ENCODE data around the gene CAMK1D.

The CAMK1D gene

GRCh38 chr10:12769323-12770044, 420.1 kb downstream of the CAMK1D start:
- no peaks in the 10 kb centered on the region for H3K36me3 ChIP-seq (ENCODE audit: control insufficient read depth, insufficient read depth, low read length)
- no peaks in the 10 kb centered on the region for H3K4me1 ChIP-seq (ENCODE audit: control insufficient read depth, insufficient read depth, low read length, poor library complexity, severe bottlenecking)
- H3K4me3 ChIP-seq (ENCODE audit: insufficient read depth, low read depth, low read length, poor library complexity, severe bottlenecking) = no peak overlapping the region
- no peaks in the 10 kb centered on the region for H3K9me3 ChIP-seq (ENCODE audit: control insufficient read depth, low read length)
- H3K27ac ChIP-seq (ENCODE audit: insufficient read depth, low read length, poor library complexity, severe bottlenecking) = no peak overlapping the region
- no peak for DNase-seq
- H3K27me3 ChIP-seq (replicated peaks; ENCODE audit: control insufficient read depth, insufficient read depth, low read length, poor library complexity, severe bottlenecking) = no peaks in the 10 kb centered on the region

GRCh38 chr10:12771981-12772760, 422.8 kb downstream of the CAMK1D start:
- no peaks in the 10 kb centered on the region for H3K4me1 ChIP-seq (ENCODE audit: control insufficient read depth, insufficient read depth, low read length, poor library complexity, severe bottlenecking)
- no peaks in the 10 kb centered on the region for H3K36me3 ChIP-seq (ENCODE audit: control insufficient read depth, insufficient read depth, low read length)
- H3K27me3 ChIP-seq (replicated peaks; ENCODE audit: control insufficient read depth, insufficient read depth, low read length, poor library complexity, severe bottlenecking) = no peaks in the 10 kb centered on the region
- DNase-seq = no peak
- H3K4me3 ChIP-seq (ENCODE audit: insufficient read depth, low read depth, low read length, poor library complexity, severe bottlenecking) = no peak overlapping the region
- H3K27ac ChIP-seq (ENCODE audit: insufficient read depth, low read length, poor library complexity, severe bottlenecking) = no peak overlapping the region
- H3K9me3 ChIP-seq (ENCODE audit: control insufficient read depth, low read length) = no peaks in the 10 kb centered on the region

GRCh38 chr10:12772797-12773587, 423.6 kb downstream of the CAMK1D start:
- Histone ChIP-seq H3K27me3 (replicated peaks; ENCODE audit: control insufficient read depth, insufficient read depth, low read length, poor library complexity, severe bottlenecking) (no peaks in the 10 kb centered on the region), H3K4me3 (ENCODE audit: insufficient read depth, low read depth, low read length, poor library complexity, severe bottlenecking) (no peak overlapping the region), H3K36me3 (ENCODE audit: control insufficient read depth, insufficient read depth, low read length) (no peaks in the 10 kb centered on the region), H3K4me1 (ENCODE audit: control insufficient read depth, insufficient read depth, low read length, poor library complexity, severe bottlenecking) (no peaks in the 10 kb centered on the region), H3K9me3 (ENCODE audit: control insufficient read depth, low read length) (no peaks in the 10 kb centered on the region), H3K27ac (ENCODE audit: insufficient read depth, low read length, poor library complexity, severe bottlenecking) (no peak overlapping the region)
- DNase-seq = no peak

GRCh38 chr10:12774204-12774894, 425.0 kb downstream of the CAMK1D start:
- no peak for DNase-seq
- H3K9me3 ChIP-seq (ENCODE audit: control insufficient read depth, low read length) = no peaks in the 10 kb centered on the region
- no peak overlapping the region for H3K4me3 ChIP-seq (ENCODE audit: insufficient read depth, low read depth, low read length, poor library complexity, severe bottlenecking)
- no peak overlapping the region for H3K27ac ChIP-seq (ENCODE audit: insufficient read depth, low read length, poor library complexity, severe bottlenecking)
- H3K36me3 ChIP-seq (ENCODE audit: control insufficient read depth, insufficient read depth, low read length) = no peaks in the 10 kb centered on the region
- no peaks in the 10 kb centered on the region for H3K4me1 ChIP-seq (ENCODE audit: control insufficient read depth, insufficient read depth, low read length, poor library complexity, severe bottlenecking)
- H3K27me3 ChIP-seq (replicated peaks; ENCODE audit: control insufficient read depth, insufficient read depth, low read length, poor library complexity, severe bottlenecking) = no peaks in the 10 kb centered on the region

GRCh38 chr10:12777840-12778585, 428.7 kb downstream of the CAMK1D start:
- Histone ChIP-seq H3K9me3 (ENCODE audit: control insufficient read depth, low read length) (no peaks in the 10 kb centered on the region), H3K27ac (ENCODE audit: insufficient read depth, low read length, poor library complexity, severe bottlenecking) (no peak overlapping the region), H3K27me3 (replicated peaks; ENCODE audit: control insufficient read depth, insufficient read depth, low read length, poor library complexity, severe bottlenecking) (no peaks in the 10 kb centered on the region), H3K4me1 (ENCODE audit: control insufficient read depth, insufficient read depth, low read length, poor library complexity, severe bottlenecking) (no peaks in the 10 kb centered on the region), H3K36me3 (ENCODE audit: control insufficient read depth, insufficient read depth, low read length) (no peaks in the 10 kb centered on the region), H3K4me3 (ENCODE audit: insufficient read depth, low read depth, low read length, poor library complexity, severe bottlenecking) (no peak overlapping the region)
- no peak for DNase-seq

GRCh38 chr10:12780634-12781601, 431.6 kb downstream of the CAMK1D start:
- no peaks in the 10 kb centered on the region for H3K36me3 ChIP-seq (ENCODE audit: control insufficient read depth, insufficient read depth, low read length)
- DNase-seq = no peak
- H3K4me3 ChIP-seq (ENCODE audit: insufficient read depth, low read depth, low read length, poor library complexity, severe bottlenecking) = no peak overlapping the region
- no peaks in the 10 kb centered on the region for H3K27me3 ChIP-seq (replicated peaks; ENCODE audit: control insufficient read depth, insufficient read depth, low read length, poor library complexity, severe bottlenecking)
- no peaks in the 10 kb centered on the region for H3K4me1 ChIP-seq (ENCODE audit: control insufficient read depth, insufficient read depth, low read length, poor library complexity, severe bottlenecking)
- H3K27ac ChIP-seq (ENCODE audit: insufficient read depth, low read length, poor library complexity, severe bottlenecking) = no peak overlapping the region
- H3K9me3 ChIP-seq (ENCODE audit: control insufficient read depth, low read length) = no peaks in the 10 kb centered on the region

- H3K27ac ChIP-seq (ENCODE audit: insufficient read depth, low read length, poor library complexity, severe bottlenecking) = no peak overlapping the region
- H3K36me3 ChIP-seq (ENCODE audit: control insufficient read depth, insufficient read depth, low read length) = no peaks in the 10 kb centered on the region
- no peaks in the 10 kb centered on the region for H3K27me3 ChIP-seq (replicated peaks; ENCODE audit: control insufficient read depth, insufficient read depth, low read length, poor library complexity, severe bottlenecking)
- no peaks in the 10 kb centered on the region for H3K9me3 ChIP-seq (ENCODE audit: control insufficient read depth, low read length)
- no peak overlapping the region for H3K4me3 ChIP-seq (ENCODE audit: insufficient read depth, low read depth, low read length, poor library complexity, severe bottlenecking)
- H3K4me1 ChIP-seq (ENCODE audit: control insufficient read depth, insufficient read depth, low read length, poor library complexity, severe bottlenecking) = no peaks in the 10 kb centered on the region
- DNase-seq = no peak
Measured at GRCh38 chr10:12781976-12782375, 432.6 kb downstream of the CAMK1D start.

- no peak overlapping the region for H3K4me3 ChIP-seq (ENCODE audit: insufficient read depth, low read depth, low read length, poor library complexity, severe bottlenecking)
- DNase-seq = peak in 1 of 3 donors; percentile 6
- H3K9me3 ChIP-seq (ENCODE audit: control insufficient read depth, low read length) = no peaks in the 10 kb centered on the region
- no peak overlapping the region for H3K27ac ChIP-seq (ENCODE audit: insufficient read depth, low read length, poor library complexity, severe bottlenecking)
- no peaks in the 10 kb centered on the region for H3K4me1 ChIP-seq (ENCODE audit: control insufficient read depth, insufficient read depth, low read length, poor library complexity, severe bottlenecking)
- H3K27me3 ChIP-seq (replicated peaks; ENCODE audit: control insufficient read depth, insufficient read depth, low read length, poor library complexity, severe bottlenecking) = no peaks in the 10 kb centered on the region
- H3K36me3 ChIP-seq (ENCODE audit: control insufficient read depth, insufficient read depth, low read length) = no peaks in the 10 kb centered on the region
Measured at GRCh38 chr10:12782537-12782936, 433.2 kb downstream of the CAMK1D start.

Measured in effector memory CD4-positive, alpha-beta T cell (primary cell).